NCI-H1694 (cell line): ENCODE results near the gene RABGAP1L.
"Not testable (repeated sequence)": the region's sequence is repeated elsewhere in the genome, so short reads cannot be mapped to it uniquely, and the experiment has no call there.

Experiments
- DNase-seq: peaks from one replicate; lab custom pipeline; 2025; lab: John Stamatoyannopoulos, UW

Gene RABGAP1L

DNA sequence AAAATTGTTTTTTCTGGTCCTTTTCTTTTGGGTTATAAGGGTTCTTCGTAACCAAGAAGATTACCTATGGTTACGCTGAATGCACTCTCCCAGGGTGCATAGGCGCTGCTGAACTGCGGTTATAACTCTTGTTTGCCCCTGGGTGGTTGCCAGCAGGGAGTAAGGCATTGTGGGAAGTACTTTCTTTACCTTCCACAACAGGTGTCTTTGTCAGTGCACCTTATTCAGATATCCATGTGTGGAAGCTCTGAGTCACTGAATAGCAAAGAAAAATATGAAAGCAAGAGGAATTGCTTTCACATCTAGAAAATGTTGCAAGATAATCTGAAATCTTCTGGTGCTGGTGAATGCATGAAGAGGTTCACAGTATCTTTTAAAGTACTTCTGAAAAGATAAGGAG is 716.0 kb downstream of the RABGAP1L start:
- DNase-seq = no peak

DNA sequence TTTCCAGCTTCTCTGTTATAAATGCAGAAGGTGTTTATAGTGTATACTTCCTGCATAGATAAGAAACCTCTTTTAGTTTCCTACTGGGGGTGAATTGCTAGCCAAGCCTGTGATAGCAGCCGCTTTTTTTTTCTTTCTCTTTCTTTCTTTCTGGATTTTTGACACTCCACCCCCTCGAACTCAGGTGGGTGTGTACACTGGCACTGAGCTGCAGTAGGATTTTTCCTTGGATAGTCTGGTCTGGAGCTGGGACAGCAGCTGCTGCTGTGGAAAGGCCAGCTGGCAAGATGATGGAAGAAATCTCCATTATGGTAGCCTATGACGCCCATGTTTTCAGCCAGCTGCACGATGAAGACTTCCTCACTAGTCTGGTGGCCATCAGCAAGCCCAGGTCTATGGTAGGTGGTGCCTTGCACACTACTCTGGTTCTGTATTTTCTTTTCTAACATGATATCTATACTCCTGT is 717.9 kb downstream of the RABGAP1L start:
- DNase-seq = no peak

- no peak for DNase-seq
These were observed 720.9 kb downstream of the RABGAP1L start for GRCh38 chr1:174880171-174880570.

DNA sequence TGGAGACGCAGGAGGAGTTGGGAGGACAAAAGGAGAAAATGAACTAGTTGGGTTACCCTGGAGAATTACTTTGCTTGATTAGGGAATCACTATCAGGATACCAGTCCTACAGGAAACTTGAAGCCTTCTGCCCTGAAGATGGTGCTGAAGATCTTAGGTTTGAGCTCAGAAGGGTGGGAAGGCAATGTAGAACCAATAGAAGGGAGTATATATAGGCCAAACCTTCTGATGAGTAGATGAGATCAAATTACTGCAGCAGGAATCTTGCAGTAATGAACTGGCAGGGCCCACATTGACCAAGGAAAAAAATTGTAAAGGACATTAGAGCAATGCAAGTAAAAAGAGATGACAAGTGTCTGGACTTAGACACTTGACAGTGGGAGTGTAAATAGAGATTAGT is 724.1 kb downstream of the RABGAP1L start:
- no peak for DNase-seq

- DNase-seq = no peak
These were observed 724.7 kb downstream of the RABGAP1L start for GRCh38 chr1:174884038-174884437.

- DNase-seq = no peak
These were observed 725.2 kb downstream of the RABGAP1L start for GRCh38 chr1:174884566-174884965.

DNA sequence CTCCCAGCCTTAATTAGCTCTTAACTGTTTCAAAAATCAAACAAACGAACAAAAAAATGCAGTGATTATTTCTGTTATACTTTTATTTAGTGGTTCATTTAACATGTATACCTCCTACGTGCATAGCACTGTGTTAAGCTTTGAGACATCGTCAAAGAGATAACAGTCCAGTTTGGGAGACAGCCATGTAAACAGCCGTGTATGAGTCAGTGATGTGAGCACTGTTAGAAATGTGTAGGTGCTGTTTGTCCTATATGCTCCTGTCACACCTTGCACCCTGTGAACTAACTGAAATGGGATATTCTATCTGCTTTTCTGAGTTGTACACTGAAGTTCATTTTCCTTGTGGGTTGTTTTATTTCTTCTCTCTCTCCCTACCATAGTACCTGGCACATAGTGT is 730.7 kb downstream of the RABGAP1L start:
- no peak for DNase-seq

- no peak for DNase-seq
These were observed 732.7 kb downstream of the RABGAP1L start for GRCh38 chr1:174892016-174892415.

GRCh38 chr1:174894117-174894762 is 734.9 kb downstream of the RABGAP1L start:
- DNase-seq = no peak

DNA sequence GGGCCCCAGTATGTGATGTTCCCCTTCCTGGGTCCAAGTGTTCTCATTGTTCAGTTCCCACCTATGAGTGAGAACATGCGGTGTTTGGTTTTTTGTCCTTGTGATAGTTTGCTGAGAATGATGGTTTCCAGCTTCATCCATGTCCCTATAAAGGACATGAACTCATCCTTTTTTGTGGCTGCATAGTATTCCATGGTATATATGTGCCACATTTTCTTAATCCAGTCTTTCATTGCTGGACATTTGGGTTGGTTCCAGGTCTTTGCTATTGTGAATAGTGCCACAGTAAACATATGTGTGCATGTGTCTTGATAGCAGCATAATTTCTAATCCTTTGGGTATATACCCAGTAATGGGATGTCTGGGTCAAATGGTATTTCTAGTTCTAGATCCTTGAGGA is 736.3 kb downstream of the RABGAP1L start:
- DNase-seq = not testable (repeated sequence)

GRCh38 chr1:174898102-174898797 is 738.9 kb downstream of the RABGAP1L start:
- no peak for DNase-seq

DNA sequence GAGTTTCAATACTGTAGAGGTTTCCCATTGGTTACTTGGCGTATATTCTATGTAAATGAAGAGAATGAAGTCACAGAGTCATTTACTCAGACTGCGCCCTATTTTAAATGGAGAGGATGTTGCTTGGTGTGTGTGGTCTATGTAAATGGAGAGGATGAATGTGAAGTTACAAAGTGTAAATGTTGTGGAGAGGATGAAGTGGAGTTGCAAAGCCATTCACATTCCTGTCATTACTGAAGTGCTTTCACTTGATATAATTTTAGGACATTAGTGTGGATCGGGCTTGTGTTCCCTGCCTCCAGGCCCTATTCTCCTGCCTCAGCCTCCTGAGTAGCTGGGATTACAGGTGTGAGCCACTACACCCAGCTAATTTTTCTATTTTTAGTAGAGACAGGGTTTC is 741.0 kb downstream of the RABGAP1L start:
- no peak for DNase-seq

DNA sequence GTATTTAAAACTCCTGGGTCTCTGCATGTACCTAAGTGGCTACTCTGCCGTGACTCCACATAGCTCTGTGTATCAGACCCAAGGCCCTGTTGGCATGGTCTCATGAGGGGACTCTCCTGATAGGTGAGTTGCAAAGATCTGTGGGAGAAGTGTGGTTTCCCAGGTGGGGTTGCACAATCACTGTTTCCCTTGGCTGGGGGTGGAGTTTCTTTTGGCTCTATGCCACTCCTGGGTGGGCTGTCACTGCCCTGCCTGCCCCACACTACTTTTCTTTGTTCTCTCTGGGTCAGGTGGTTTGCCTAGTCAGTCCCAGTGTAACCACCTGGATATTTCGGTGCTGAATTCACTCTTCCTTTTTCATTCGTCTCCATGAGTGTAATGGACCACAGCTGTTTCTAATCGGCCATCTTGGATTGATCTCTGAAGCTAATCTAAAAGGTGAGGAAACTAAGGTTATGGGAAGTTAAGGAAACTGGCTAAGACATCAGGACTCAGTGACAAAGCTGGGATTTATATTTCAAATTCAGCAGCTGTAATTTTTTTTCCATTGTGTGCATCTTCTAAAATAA is 743.3 kb downstream of the RABGAP1L start:
- no peak for DNase-seq

DNA sequence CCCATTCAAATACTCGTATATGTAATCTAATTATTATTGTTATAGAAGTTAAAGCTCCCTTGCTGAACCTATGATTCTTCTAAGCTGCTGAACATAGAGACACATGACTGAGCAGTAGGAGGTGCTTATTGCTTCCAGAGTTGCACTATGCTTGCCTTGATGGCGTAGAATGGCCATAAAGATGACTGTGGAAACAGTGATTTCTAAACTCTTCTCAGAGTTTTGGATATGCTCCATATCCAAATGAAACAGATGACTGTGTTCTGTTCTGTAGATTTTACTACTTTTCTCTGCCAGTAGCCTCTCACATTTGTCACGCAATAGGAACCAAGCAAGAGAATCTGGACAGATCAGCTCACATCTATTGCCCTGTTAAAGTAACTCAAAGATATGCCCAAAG is 752.3 kb downstream of the RABGAP1L start:
- no peak for DNase-seq

DNA sequence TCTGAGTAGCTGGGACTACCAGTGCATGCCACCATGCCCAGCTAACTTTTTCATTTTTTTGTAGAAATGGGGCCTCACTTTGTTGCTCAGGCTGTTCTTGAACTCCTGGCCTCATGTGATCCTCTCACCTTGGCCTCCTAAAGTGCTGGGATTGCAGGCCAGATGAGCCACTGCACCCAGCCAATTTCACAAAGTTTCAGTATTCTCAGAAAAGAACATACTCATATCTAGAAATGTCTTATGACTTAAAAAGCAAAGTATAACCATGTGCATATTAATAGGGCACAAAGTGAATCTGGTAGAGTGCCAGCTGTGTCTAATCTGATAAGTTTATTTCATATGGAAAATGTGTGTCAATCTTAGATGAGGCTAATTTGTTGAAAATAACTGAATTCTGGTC is 752.9 kb downstream of the RABGAP1L start:
- DNase-seq = no peak

DNA sequence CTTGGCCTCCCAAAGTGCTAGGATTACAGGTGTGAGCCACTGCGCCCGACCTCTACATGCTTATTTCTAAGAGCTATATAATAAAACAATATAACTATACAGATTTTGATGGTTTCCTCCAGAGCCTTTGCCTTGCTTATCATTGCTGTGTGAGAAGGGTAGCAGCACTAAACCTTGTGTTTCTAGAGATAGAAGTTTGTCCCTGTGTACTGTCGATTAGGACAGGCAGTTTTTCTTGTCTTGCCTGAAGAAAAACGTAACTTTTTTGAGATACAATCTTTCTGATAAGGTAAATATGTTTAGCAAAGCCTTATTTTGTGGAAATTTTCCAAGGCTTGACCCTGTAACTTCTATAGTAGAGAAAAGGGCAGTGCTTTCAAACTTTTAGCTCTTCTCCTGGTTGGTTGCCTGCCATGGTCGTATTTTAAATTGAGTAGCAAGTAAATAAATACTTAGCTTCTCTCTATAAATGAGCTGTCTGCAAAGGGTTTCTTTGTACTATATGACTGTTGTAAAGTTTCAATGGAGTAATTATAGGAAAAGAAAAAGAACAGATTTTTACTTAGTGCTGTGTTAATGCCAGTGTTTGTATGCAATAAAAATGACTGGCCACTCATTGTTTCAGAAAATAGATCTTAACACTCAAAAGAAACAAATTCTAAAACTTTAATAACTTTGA is 754.0 kb downstream of the RABGAP1L start:
- DNase-seq = no peak

GRCh38 chr1:174914991-174915390 is 755.7 kb downstream of the RABGAP1L start:
- no peak for DNase-seq

- DNase-seq = no peak
These were observed 757.5 kb downstream of the RABGAP1L start for GRCh38 chr1:174916846-174917245.

GRCh38 chr1:174920093-174920492 is 760.8 kb downstream of the RABGAP1L start:
- no peak for DNase-seq

DNA sequence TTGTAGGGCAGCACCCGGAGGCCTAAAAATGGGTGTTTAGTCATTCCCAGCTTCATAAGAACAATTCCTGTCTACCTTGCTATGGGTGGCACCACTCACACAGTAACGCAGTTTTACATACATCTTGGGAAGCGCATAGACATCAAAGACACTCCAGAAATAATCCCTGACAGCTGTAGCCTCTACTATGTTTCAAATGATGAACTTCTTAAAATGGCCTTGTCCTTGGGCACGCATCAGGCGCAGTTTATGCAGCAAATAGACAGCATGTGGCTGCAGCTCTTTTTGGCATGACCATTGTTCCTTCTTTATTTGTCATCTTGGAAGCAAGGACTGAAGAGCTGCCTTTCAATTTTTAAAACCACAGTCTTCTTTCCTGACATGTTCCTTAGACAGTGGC is 762.8 kb downstream of the RABGAP1L start:
- DNase-seq = no peak

GRCh38 chr1:174923820-174924219 is 764.5 kb downstream of the RABGAP1L start:
- no peak for DNase-seq

- DNase-seq = no peak
These were observed 769.2 kb downstream of the RABGAP1L start for GRCh38 chr1:174928541-174928940.

GRCh38 chr1:174931214-174931613 is 771.9 kb downstream of the RABGAP1L start:
- no peak for DNase-seq
